CD4-positive, alpha-beta T cell (primary cell): Measurements from ENCODE around the gene TNFSF12. TPM values are rescaled to one million over a fixed set of nuclear protein-coding genes. Genes with fewer than 3 reads are reported as not detected.

Experiments
- ATAC-seq: fragments of 200-7000 bp; cut with Tn5 transposase; one replicate; pipeline ENCODE4 v1.10.0; 2022; ENCODE audit warnings: mild to moderate bottlenecking; ENCODE audit not compliant: poor library complexity
- CTCF ChIA-PET: fragments of 350-600 bp; sonication (Branson Sonifier 250); formaldehyde crosslinking; loops from one replicate; lab custom pipeline; 2021; ENCODE audit warnings: antibody characterized with exemption, inconsistent platforms; lab: Charles Lee
- POLR2A ChIA-PET: fragments of 350-600 bp; sonication (Branson Sonifier 250); formaldehyde crosslinking; loops from one replicate; lab custom pipeline; 2021; ENCODE audit warnings: antibody characterized with exemption, inconsistent platforms; lab: Charles Lee
- DNase-seq, 14 experiments: peaks; one replicate each; pipeline ENCODE4 v3.0.0-alpha.2; 2013 to 2020; ENCODE audit warnings: mixed read lengths in 2 of 14
- H3K27ac ChIP-seq, 2 donors: one replicate each; pipeline versions ENCODE4 v1.5.1 to v1.7.0; 2013; ENCODE audit warnings: low read length in 2 of 2, low read depth in 1 of 2, mild to moderate bottlenecking in 1 of 2
- H3K27me3 ChIP-seq, 2 experiments: 1 replicate in 1 of 2; 2 replicates in 1 of 2; pipeline versions ENCODE4 v1.6.1 to v1.7.0; 2013; ENCODE audit warnings: low read length in 2 of 2, control low read depth in 1 of 2, mild to moderate bottlenecking in 1 of 2, moderate library complexity in 1 of 2; ENCODE audit not compliant: insufficient read depth in 2 of 2, control insufficient read depth in 1 of 2
- H3K36me3 ChIP-seq: one replicate; pipeline ENCODE4 v1.6.1; 2013; ENCODE audit warnings: low read length, control low read depth; ENCODE audit not compliant: insufficient read depth
- H3K4me1 ChIP-seq: one replicate; pipeline ENCODE4 v1.6.1; 2013; ENCODE audit warnings: low read length, control low read depth; ENCODE audit not compliant: insufficient read depth
- H3K4me3 ChIP-seq: one replicate; pipeline ENCODE4 v1.5.1; 2013; ENCODE audit warnings: mild to moderate bottlenecking, low read length, moderate library complexity
- H3K9me3 ChIP-seq, 2 experiments: 1 replicate in 1 of 2; 2 replicates in 1 of 2; pipeline versions ENCODE4 v1.6.1 to v1.7.0; 2013; ENCODE audit warnings: low read length in 2 of 2, mild to moderate bottlenecking in 2 of 2, control low read depth in 1 of 2, moderate library complexity in 1 of 2; ENCODE audit not compliant: control insufficient read depth in 1 of 2, insufficient read depth in 1 of 2
- H3K27ac Mint-ChIP-seq: one replicate; pipeline ENCODE4 v1.8.0; 2020; ENCODE audit warnings: mixed read lengths
- H3K27me3 Mint-ChIP-seq: one replicate; pipeline ENCODE4 v1.8.0; 2021; ENCODE audit warnings: mixed read lengths
- H3K36me3 Mint-ChIP-seq: one replicate; pipeline ENCODE4 v1.8.0; 2021; ENCODE audit warnings: low read depth, mixed read lengths
- H3K4me1 Mint-ChIP-seq: one replicate; pipeline ENCODE4 v1.8.0; 2021; ENCODE audit warnings: low read depth, mixed read lengths
- H3K4me3 Mint-ChIP-seq: one replicate; pipeline ENCODE4 v1.8.0; 2020; ENCODE audit warnings: mild to moderate bottlenecking, mixed read lengths
- H3K9me3 Mint-ChIP-seq: one replicate; pipeline ENCODE4 v1.8.0; 2020; ENCODE audit warnings: mixed read lengths
- intact Hi-C, 2 experiments: fragments of 100-400 bp; cut with DNase I in 1 of 2; cut with micrococcal nuclease in 1 of 2; formaldehyde crosslinking; loops; one replicate each; pipeline versions ENCODE4 v1.15.1 to v1.9.0; 2023 to 2025; cut with DNase I, micrococcal nuclease
- total RNA-seq, 174 experiments: library from RNA in 2 of 174; stranded (reverse) in 2 of 174; gene quantifications; one replicate each; pipeline ENCODE4 v1.2.3 and lab custom pipeline; 2021 to 2026
- TF ChIP-seq, protein P1 (sequence below): fragments of 200-600 bp; IDR thresholded peaks from one replicate; pipeline ENCODE4 v1.8.0; 2022; ENCODE audit warnings: antibody characterized with exemption, mild to moderate bottlenecking

Gene TNFSF12
- total RNA-seq, 2 experiments from 2014 or later: 17.0 to 19.1 TPM

DNA sequence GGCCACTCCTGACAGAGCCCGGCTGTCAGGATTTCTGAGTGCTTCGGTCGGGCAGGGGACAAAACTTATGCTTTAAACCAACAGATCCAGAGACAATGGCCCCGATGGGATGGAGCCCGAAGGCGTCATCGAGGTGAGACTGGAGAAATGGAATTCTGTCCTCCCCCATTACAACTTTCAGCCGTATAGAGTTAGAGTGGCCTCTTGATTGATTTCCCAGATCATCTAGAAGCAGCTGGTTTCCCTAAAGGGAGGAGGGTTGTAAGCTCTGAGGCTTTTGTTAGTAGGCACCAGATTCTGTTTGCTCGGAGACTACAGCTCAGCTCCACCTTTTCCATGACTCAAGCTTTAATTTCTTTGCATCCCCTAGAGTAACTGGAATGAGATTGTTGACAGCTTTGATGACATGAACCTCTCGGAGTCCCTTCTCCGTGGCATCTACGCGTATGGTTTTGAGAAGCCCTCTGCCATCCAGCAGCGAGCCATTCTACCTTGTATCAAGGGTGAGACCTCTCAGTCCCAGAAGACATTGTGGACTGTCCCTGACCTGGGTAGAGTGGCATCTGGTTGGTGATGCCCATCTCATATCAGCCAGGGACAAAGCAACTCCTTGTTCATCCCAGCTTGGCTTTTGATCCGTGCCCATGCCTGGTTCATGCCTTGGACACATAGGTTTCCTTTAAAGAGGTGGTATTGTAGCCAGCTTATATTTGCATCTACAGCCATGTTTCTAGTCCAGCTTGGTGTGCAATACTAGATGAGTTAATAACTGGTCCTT is 25.5 kb downstream of the TNFSF12 start:
- peaks cover 76% of the 10 kb centered on the region for H3K36me3 ChIP-seq
- Mint-ChIP-seq H3K27me3 (peaks cover 3% of the 10 kb centered on the region), H3K4me1 (peaks cover 65% of the 10 kb centered on the region), H3K9me3 (no peaks in the 10 kb centered on the region), H3K4me3 (peak overlapping the region; percentile 99), H3K36me3 (peaks cover 89% of the 10 kb centered on the region), H3K27ac (peak overlapping the region; percentile 99)
- peak overlapping the region; percentile 100 for H3K4me3 ChIP-seq
- ChIA-PET POLR2A (interaction anchor here (0.6 to 7.0 kb wide), 20 partner anchors 8 to 539 kb away, joined by 3 to 143 read pairs (median 4); partner anchors contain the start of genes CTDNEP1, DVL2, FXR2 and MPDU1), CTCF (interaction anchor here (0.9 to 2.4 kb wide), 4 partner anchors 14 to 137 kb away, joined by 3 to 15 read pairs (median 8); partner anchors contain the start of gene WRAP53)
- no peak for DNase-seq
- peak overlapping the region; percentile 77 to 96 for H3K27ac ChIP-seq
- no peaks in the 10 kb centered on the region for H3K27me3 ChIP-seq
- peaks cover 65% of the 10 kb centered on the region for H3K4me1 ChIP-seq
- TF ChIP-seq, protein P1, sequence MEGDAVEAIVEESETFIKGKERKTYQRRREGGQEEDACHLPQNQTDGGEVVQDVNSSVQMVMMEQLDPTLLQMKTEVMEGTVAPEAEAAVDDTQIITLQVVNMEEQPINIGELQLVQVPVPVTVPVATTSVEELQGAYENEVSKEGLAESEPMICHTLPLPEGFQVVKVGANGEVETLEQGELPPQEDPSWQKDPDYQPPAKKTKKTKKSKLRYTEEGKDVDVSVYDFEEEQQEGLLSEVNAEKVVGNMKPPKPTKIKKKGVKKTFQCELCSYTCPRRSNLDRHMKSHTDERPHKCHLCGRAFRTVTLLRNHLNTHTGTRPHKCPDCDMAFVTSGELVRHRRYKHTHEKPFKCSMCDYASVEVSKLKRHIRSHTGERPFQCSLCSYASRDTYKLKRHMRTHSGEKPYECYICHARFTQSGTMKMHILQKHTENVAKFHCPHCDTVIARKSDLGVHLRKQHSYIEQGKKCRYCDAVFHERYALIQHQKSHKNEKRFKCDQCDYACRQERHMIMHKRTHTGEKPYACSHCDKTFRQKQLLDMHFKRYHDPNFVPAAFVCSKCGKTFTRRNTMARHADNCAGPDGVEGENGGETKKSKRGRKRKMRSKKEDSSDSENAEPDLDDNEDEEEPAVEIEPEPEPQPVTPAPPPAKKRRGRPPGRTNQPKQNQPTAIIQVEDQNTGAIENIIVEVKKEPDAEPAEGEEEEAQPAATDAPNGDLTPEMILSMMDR: no peak
- intact Hi-C loops: loop anchor here (1.0 to 5.0 kb wide), 2 partner anchors 9 to 268 kb away; partner anchors contain the start of gene MPDU1 (in 1 of the 2)
- H3K9me3 ChIP-seq: no peaks in the 10 kb centered on the region
- no peak for ATAC-seq

DNA sequence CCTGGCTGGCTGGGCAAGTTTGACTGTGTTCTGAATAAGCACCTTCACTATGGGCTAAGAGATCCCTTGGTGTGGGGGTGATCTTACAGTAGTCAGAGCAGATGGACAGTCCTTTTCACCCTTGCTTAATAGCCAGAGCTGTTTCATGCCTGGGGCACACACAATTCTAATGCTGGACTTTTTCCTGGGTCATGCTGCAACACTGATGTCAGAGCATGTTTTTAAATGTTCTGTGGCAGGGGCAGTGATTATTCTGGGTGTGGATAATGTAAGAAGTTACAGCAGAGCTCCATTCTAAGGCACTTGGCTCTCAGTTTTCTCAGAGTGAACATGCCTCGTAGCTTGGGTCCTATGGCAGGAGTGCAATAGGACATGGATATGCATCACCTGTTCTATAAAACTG is 26.6 kb downstream of the TNFSF12 start:
- Mint-ChIP-seq H3K4me1 (peaks cover 77% of the 10 kb centered on the region), H3K27ac (peak overlapping the region; percentile 99), H3K27me3 (peaks cover 3% of the 10 kb centered on the region), H3K4me3 (peak overlapping the region; percentile 99), H3K36me3 (peaks cover 87% of the 10 kb centered on the region), H3K9me3 (no peaks in the 10 kb centered on the region)
- POLR2A ChIA-PET: interaction anchor here (0.5 to 7.0 kb wide), 9 partner anchors 9 to 139 kb away, joined by 3 to 143 read pairs (median 5); partner anchors contain the start of genes FXR2, MPDU1, SENP3 and TP53
- CTCF ChIA-PET: interaction anchor here (2.3 kb wide), 2 partner anchors 14 to 113 kb away, joined by 8 to 15 read pairs; partner anchors contain the start of gene WRAP53
- DNase-seq (no peak), ATAC-seq (no peak)
- Histone ChIP-seq H3K4me1 (peaks cover 73% of the 10 kb centered on the region), H3K36me3 (peaks cover 67% of the 10 kb centered on the region), H3K27ac (peak overlapping the region in 1 of 2 donors; percentile 38), H3K27me3 (no peaks in the 10 kb centered on the region), H3K9me3 (no peaks in the 10 kb centered on the region), H3K4me3 (no peak overlapping the region)
- TF ChIP-seq, protein P1: no peak
- intact Hi-C loops: no loop called here

DNA sequence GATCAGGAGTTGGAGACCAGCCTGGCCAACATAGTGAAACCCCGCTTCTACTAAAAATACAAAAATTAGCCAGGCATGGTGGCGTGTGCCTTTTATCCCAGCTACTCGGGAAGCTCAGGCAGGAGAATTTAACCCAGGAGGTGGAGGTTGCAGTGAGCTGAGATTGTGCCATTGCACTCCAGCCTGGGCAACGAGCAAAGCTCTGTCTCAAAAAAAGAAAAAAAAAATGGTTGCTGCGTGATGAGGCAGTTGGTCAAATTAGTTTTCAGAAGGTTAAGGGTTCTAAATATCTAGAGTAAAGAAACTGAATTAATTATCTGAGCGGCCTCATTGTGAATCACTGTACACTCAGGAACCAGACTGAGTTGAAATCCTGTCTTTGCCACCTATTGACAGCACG is 27.1 kb downstream of the TNFSF12 start:
- CTCF ChIA-PET: interaction anchor here (0.7 kb wide), 1 partner anchor 112 kb away, joined by 3 read pairs; no protein-coding TSS in a partner anchor
- intact Hi-C loops: no loop called here
- Mint-ChIP-seq H3K9me3 (no peaks in the 10 kb centered on the region), H3K4me3 (peak overlapping the region; percentile 70), H3K36me3 (peaks cover 88% of the 10 kb centered on the region), H3K4me1 (peaks cover 81% of the 10 kb centered on the region), H3K27ac (peak overlapping the region; percentile 99), H3K27me3 (peaks cover 3% of the 10 kb centered on the region)
- Histone ChIP-seq H3K9me3 (no peaks in the 10 kb centered on the region), H3K4me3 (no peak overlapping the region), H3K4me1 (peaks cover 73% of the 10 kb centered on the region), H3K27me3 (no peaks in the 10 kb centered on the region), H3K27ac (no peak overlapping the region), H3K36me3 (peaks cover 63% of the 10 kb centered on the region)
- POLR2A ChIA-PET: interaction anchor here (0.6 to 7.0 kb wide), 8 partner anchors 9 to 139 kb away, joined by 3 to 143 read pairs (median 5); partner anchors contain the start of genes FXR2, MPDU1, SENP3 and TP53
- DNase-seq (no peak), ATAC-seq (no peak)
- TF ChIP-seq, protein P1: no peak
